ENCODE measurements around the gene CD69.

GRCh38 chr12:9753073-9753472 lies 7.6 kb downstream of the CD69 start:
- TF ChIP-seq GLIS3 (CRISPR knock-in tag; IDR thresholded peaks at IDR 0.05) (no peak), POU6F1 (CRISPR knock-in tag; IDR thresholded peaks at IDR 0.05; ENCODE audit: borderline replicate concordance, low read depth) (no peak), ESRRG (CRISPR knock-in tag; IDR thresholded peaks at IDR 0.05) (no peak), CSRNP3 (CRISPR knock-in tag; IDR thresholded peaks at IDR 0.05) (no peak), CREB5 (CRISPR knock-in tag; IDR thresholded peaks at IDR 0.05; ENCODE audit: low read depth) (no peak), ZNF565 (CRISPR knock-in tag; conservative IDR thresholded peaks at IDR 0.05; ENCODE audit: low read depth) (no peak), TCF4 (CRISPR knock-in tag; IDR thresholded peaks at IDR 0.05; ENCODE audit: borderline replicate concordance) (no peak)

Data from SK-N-SH treated with all-trans-retinoic acid at 6 μM for 48 hours (cell line).